Stimulated activated CD8-positive, alpha-beta memory T cell treated with anti-CD3 and anti-CD28 coated beads, Interleukin-7, amount 100 ng/mL, for 1 hour (primary cell): ENCODE data around the gene MYF6.
"Not testable (repeated sequence)": the region's sequence is repeated elsewhere in the genome, so short reads cannot be mapped to it uniquely, and the experiment has no call there.

Experiments used
- DNase-seq, 2 donors: peaks; one replicate each; pipeline ENCODE4 v3.0.0-alpha.2; 2020; ENCODE audit warnings: low read depth in 2 of 2

Gene MYF6

GRCh38 chr12:80707126-80707829, at the start of gene MYF6:
Gene MYF6, plus strand, starts transcription at chr12:80707634. Its CDS starts 86 bp downstream, at chr12:80707720.
- no peak for DNase-seq

GRCh38 chr12:80659512-80660063, 47.8 kb upstream of the MYF6 start:
- no peak for DNase-seq

- no peak for DNase-seq
Measured at GRCh38 chr12:80662586-80662985, 44.8 kb upstream of the MYF6 start.

GRCh38 chr12:80670214-80670613, 37.2 kb upstream of the MYF6 start:
- DNase-seq = no peak

GRCh38 chr12:80676042-80676636, 31.3 kb upstream of the MYF6 start:
- not testable (repeated sequence) for DNase-seq

GRCh38 chr12:80676856-80677255, 30.6 kb upstream of the MYF6 start:
- no peak for DNase-seq

- no peak for DNase-seq
Measured at GRCh38 chr12:80677994-80678393, 29.4 kb upstream of the MYF6 start.

- DNase-seq = no peak
Measured at GRCh38 chr12:80679346-80680131, 27.9 kb upstream of the MYF6 start.

- no peak for DNase-seq
Measured at GRCh38 chr12:80681287-80681686, 26.1 kb upstream of the MYF6 start.

GRCh38 chr12:80681786-80682185, 25.6 kb upstream of the MYF6 start:
- DNase-seq = no peak

- no peak for DNase-seq
Measured at GRCh38 chr12:80684077-80684495, 23.3 kb upstream of the MYF6 start.

- no peak for DNase-seq
Measured at GRCh38 chr12:80690090-80690489, 17.3 kb upstream of the MYF6 start.

GRCh38 chr12:80690513-80690912, 16.9 kb upstream of the MYF6 start:
- no peak for DNase-seq

- no peak for DNase-seq
Measured at GRCh38 chr12:80692114-80692513, 15.3 kb upstream of the MYF6 start.

- no peak for DNase-seq
Measured at GRCh38 chr12:80697270-80697887, 10.1 kb upstream of the MYF6 start.

- no peak for DNase-seq
Measured at GRCh38 chr12:80698256-80698655, 9.2 kb upstream of the MYF6 start.

GRCh38 chr12:80698847-80699542, 8.4 kb upstream of the MYF6 start:
- no peak for DNase-seq

GRCh38 chr12:80700327-80700726, 7.1 kb upstream of the MYF6 start:
- DNase-seq = no peak

- no peak for DNase-seq
Measured at GRCh38 chr12:80701388-80701787, 6.0 kb upstream of the MYF6 start.

- no peak for DNase-seq
Measured at GRCh38 chr12:80702889-80703805, 4.3 kb upstream of the MYF6 start.
